ENCODE data around the gene LRCH1.
"Not testable (repeated sequence)": the region's sequence is repeated elsewhere in the genome, so short reads cannot be mapped to it uniquely, and the experiment has no call there.

GRCh38 chr13:46755508-46755907, 202.5 kb downstream of the LRCH1 start:
- not testable (repeated sequence) for TF ChIP-seq EZH2phosphoT487, EZH2 (IDR thresholded peaks at IDR 0.05)
- TF ChIP-seq, protein P1, sequence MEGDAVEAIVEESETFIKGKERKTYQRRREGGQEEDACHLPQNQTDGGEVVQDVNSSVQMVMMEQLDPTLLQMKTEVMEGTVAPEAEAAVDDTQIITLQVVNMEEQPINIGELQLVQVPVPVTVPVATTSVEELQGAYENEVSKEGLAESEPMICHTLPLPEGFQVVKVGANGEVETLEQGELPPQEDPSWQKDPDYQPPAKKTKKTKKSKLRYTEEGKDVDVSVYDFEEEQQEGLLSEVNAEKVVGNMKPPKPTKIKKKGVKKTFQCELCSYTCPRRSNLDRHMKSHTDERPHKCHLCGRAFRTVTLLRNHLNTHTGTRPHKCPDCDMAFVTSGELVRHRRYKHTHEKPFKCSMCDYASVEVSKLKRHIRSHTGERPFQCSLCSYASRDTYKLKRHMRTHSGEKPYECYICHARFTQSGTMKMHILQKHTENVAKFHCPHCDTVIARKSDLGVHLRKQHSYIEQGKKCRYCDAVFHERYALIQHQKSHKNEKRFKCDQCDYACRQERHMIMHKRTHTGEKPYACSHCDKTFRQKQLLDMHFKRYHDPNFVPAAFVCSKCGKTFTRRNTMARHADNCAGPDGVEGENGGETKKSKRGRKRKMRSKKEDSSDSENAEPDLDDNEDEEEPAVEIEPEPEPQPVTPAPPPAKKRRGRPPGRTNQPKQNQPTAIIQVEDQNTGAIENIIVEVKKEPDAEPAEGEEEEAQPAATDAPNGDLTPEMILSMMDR (IDR thresholded peaks at IDR 0.05): not testable (repeated sequence)
